ENCODE measurements around the gene MED12.

- TF ChIP-seq ZFP41 (tag by site-specific recombination; IDR thresholded peaks at IDR 0.05; ENCODE audit: borderline replicate concordance) (no peak), ZNF513 (tag by site-specific recombination; IDR thresholded peaks at IDR 0.05) (no peak), ZNF280C (tag by site-specific recombination; IDR thresholded peaks at IDR 0.05) (no peak), CTCF (tag by site-specific recombination; IDR thresholded peaks at IDR 0.05) (no peak), YY1 (tag by site-specific recombination; IDR thresholded peaks at IDR 0.05) (no peak), PRDM4 (tag by site-specific recombination; IDR thresholded peaks at IDR 0.05) (no peak), ZNF610 (tag by site-specific recombination; IDR thresholded peaks at IDR 0.05; ENCODE audit: borderline replicate concordance) (no peak), ZNF747 (tag by site-specific recombination; IDR thresholded peaks at IDR 0.05) (no peak), ZNF274 (IDR thresholded peaks at IDR 0.05; ENCODE audit: low read length) (no peak), ZNF274 (tag by site-specific recombination; IDR thresholded peaks at IDR 0.05; ENCODE audit: borderline replicate concordance) (no peak), REST (tag by site-specific recombination; IDR thresholded peaks at IDR 0.05) (no peak), ZNF830 (tag by site-specific recombination; IDR thresholded peaks at IDR 0.05; ENCODE audit: low read depth) (no peak), ZNF398 (tag by site-specific recombination; IDR thresholded peaks at IDR 0.05) (no peak), ZNF302 (tag by site-specific recombination; IDR thresholded peaks at IDR 0.05; ENCODE audit: low read depth) (no peak)
Observed at GRCh38 chrX:71117358-71117757, 1.0 kb upstream of the MED12 start.
